ENCODE measurements around the gene EPB41L4B.

DNA sequence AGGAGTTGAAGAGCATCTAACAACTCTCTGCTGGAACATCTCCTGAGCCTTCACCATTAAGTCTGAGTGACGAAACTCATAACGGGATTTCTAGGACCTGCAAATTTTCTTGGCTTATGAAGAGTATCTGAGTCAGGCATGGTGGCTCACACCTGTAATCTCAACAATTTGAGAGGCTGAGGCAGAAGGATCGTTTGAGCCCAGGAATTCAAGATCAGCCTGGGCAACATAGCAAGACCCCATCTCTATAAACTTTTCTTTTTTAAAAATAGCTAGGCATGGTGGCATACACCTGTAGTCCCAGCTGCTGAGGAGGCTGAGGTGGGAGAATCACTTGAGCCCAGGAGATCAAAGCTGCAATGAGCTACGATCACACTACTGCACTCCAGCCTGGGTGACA is 48.8 kb downstream of the EPB41L4B start:
- TF ChIP-seq, protein P1, sequence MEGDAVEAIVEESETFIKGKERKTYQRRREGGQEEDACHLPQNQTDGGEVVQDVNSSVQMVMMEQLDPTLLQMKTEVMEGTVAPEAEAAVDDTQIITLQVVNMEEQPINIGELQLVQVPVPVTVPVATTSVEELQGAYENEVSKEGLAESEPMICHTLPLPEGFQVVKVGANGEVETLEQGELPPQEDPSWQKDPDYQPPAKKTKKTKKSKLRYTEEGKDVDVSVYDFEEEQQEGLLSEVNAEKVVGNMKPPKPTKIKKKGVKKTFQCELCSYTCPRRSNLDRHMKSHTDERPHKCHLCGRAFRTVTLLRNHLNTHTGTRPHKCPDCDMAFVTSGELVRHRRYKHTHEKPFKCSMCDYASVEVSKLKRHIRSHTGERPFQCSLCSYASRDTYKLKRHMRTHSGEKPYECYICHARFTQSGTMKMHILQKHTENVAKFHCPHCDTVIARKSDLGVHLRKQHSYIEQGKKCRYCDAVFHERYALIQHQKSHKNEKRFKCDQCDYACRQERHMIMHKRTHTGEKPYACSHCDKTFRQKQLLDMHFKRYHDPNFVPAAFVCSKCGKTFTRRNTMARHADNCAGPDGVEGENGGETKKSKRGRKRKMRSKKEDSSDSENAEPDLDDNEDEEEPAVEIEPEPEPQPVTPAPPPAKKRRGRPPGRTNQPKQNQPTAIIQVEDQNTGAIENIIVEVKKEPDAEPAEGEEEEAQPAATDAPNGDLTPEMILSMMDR (IDR thresholded peaks at IDR 0.05; ENCODE audit: low read length), result no peak
- no peak for TF ChIP-seq EZH2 (IDR thresholded peaks at IDR 0.05; ENCODE audit: borderline replicate concordance, low read length)

All from OCI-LY1 (cell line).